GM12891 (cell line): ENCODE data around the gene ATP2B2.

Source experiments
- PAX5 ChIP-seq: IDR thresholded peaks from 2 replicates; pipeline ENCODE4 v1.6.1; 2011; ENCODE audit warnings: low read length, moderate library complexity, mild to moderate bottlenecking; ENCODE audit not compliant: insufficient read depth, severe bottlenecking
- POLR2A ChIP-seq: IDR thresholded peaks from 2 replicates; pipeline ENCODE4 v1.6.1; 2011; ENCODE audit warnings: low read depth, low read length, control low read depth
- POLR2AphosphoS5 ChIP-seq: IDR thresholded peaks from 2 replicates; pipeline ENCODE4 v1.6.1; 2011; ENCODE audit warnings: low read depth, low read length, control low read depth
- POU2F2 ChIP-seq: IDR thresholded peaks from 2 replicates; pipeline ENCODE4 v1.6.1; 2011; ENCODE audit warnings: low read depth, mild to moderate bottlenecking, control low read depth, low read length, moderate library complexity
- SPI1 ChIP-seq: IDR thresholded peaks from 2 replicates; pipeline ENCODE4 v1.6.1; 2011; ENCODE audit warnings: low read depth, low read length, control low read depth
- TAF1 ChIP-seq: IDR thresholded peaks from 2 replicates; pipeline ENCODE4 v1.6.1; 2011; ENCODE audit warnings: low read depth, low read length, control low read depth

DNA sequence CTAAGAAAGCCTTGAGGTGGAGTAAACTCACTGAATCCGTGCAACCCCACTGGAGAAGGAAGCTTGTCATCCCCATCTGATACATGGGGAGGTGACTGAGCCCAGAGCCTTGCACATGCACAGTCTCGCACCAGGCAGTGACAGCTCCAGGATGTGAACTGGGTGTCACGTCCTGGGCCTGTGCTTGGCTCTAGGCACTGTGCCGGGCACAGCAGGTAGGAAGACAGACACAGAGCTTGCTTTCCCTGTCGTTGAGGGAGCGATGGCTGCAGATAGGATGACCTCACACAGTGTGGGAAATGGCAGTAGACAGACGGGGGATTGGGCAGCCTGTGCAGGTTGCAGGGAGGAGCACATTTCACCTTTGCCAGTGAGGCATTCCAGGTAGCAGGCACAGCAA, 12.2 kb upstream of the ATP2B2 start:
- TF ChIP-seq POLR2A = no peak
- no peak for TF ChIP-seq POLR2AphosphoS5
- TF ChIP-seq SPI1 = no peak
- TF ChIP-seq TAF1 = no peak
- TF ChIP-seq PAX5 = no peak
- TF ChIP-seq POU2F2 = no peak
